ENCODE results near the gene HLCS.
"Not testable (repeated sequence)": the region's sequence is repeated elsewhere in the genome, so short reads cannot be mapped to it uniquely, and the experiment has no call there.

HLCS gene

DNA sequence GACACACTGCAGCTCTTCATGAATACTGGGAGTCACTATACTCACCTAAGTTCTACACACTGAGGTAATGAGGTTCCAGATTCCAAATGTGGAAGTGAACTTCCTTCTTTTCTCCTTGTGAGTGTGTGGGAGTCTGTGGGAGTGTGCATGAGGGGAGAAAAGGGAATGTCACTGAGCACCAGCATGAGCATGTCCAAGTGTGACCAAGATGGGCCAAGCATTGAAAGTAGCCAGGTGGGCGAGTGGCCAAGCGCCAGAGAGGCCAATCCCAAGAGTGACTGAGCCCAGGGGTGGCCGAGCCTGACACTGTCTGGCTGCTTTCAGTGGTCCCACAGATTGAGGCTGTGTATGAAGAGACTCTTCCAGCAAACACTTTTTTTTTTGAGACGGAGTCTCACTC, 132.3 kb downstream of the HLCS start:
- DNase-seq (ENCODE audit: low read depth, low spot score) = no peak
- H3K4me3 ChIP-seq (ENCODE audit: low read length) = no peak overlapping the region

DNA sequence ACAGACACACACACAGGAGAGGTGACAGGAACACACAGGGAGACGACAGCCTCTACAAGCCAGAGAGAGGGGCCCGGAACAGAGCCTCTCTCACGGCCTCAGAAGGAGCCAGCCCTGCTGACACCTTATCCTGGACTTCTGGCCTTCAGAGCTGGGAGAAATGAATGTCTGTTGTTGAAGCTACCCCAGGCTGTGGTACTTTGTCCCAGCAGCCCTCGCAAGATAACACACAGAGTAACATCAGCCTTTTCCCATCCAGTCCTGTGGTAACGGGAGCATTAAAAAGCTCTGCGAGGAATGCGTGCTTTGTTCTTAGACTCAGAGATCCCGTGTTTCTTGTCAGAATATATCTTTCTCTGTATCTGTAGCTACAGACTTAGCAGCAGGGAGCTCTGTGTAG, 136.4 kb downstream of the HLCS start:
- no peak for DNase-seq (ENCODE audit: low read depth, low spot score)
- H3K4me3 ChIP-seq (ENCODE audit: low read length) = no peak overlapping the region

DNA sequence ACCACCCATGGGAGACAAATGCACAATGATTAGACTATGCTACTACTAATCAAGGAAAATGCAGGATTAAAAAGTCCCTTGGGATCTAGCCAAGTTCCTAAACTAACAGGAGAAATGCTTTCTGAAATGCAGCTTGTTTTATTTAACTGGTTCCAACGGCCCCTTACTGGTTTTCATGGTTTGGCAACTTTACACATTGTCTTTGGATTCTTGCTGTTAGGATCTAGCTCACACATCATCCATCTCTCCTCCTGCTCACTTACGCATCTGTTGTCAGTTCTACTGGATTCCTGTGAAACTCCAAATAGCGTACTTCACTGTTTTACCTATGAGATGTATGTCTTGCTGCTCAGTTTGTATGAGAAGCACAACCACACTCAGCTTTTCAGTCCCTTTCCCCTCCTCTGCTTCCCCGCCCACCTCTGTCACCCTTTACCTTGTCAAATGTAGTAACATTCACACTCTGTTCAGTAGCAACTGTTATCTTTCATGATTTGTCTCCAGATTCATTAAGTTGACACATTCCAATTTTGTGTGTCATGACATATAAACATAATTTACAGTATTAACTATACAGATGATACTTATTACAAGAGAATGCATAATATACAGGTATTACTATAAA, 137.5 kb downstream of the HLCS start:
- no peak for DNase-seq (ENCODE audit: low read depth, low spot score)
- H3K4me3 ChIP-seq (ENCODE audit: low read length) = no peak overlapping the region

DNA sequence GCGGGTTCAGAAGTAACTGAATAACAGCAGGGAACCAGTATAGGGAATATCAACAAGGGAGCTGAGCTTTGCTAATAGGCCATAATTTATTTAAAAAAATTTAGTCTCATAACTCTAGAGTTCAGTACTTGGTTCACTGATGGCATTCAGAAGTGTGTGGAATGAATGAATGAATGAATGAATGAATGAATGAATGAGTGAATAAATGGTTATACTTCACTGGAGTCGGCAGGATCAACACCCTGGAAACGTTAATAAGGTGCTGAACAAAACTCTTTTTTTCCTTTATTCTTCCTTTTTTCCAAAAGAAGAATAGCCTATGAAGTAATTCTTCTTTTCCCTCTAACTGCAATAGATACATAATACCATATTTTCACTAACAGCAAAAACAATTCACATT, 138.3 kb downstream of the HLCS start:
- no peak overlapping the region for H3K4me3 ChIP-seq (ENCODE audit: low read length)
- DNase-seq (ENCODE audit: low read depth, low spot score) = no peak

DNA sequence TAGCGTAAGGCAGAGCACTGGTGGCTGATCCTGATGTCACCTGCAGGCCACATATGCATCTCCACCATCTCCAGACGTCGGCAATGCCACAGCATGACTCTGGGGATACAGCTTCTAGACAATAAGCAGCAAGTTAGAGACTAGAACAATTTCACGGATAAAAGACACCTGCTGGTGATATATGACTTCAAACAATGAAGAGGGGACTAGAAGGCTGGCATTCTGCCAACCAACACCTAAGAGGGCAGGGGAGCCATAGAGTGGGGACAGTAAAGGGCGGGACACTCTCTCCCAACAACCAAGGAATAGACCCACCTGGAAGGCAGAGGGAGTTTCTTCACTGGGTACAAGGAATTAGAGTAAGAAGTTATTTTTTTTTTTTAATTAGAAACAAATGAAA, 140.8 kb downstream of the HLCS start:
- DNase-seq (ENCODE audit: low read depth, low spot score) = peak; percentile 10
- no peak overlapping the region for H3K4me3 ChIP-seq (ENCODE audit: low read length)

DNA sequence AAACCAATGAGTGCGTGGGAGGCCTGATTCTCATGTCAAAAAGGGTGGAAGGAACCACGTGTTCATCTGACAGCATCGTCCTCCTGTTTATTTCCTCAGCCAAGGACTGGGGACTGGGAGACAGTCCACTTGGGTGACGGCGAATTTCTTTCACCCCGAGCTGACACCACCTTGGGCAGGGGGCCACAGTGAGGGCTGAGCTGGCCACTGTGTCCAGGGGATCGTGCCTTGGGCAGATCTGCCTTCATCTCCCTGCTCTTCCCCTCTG, 145.5 kb downstream of the HLCS start:
- no peak overlapping the region for H3K4me3 ChIP-seq (ENCODE audit: low read length)
- DNase-seq (ENCODE audit: low read depth, low spot score) = no peak

DNA sequence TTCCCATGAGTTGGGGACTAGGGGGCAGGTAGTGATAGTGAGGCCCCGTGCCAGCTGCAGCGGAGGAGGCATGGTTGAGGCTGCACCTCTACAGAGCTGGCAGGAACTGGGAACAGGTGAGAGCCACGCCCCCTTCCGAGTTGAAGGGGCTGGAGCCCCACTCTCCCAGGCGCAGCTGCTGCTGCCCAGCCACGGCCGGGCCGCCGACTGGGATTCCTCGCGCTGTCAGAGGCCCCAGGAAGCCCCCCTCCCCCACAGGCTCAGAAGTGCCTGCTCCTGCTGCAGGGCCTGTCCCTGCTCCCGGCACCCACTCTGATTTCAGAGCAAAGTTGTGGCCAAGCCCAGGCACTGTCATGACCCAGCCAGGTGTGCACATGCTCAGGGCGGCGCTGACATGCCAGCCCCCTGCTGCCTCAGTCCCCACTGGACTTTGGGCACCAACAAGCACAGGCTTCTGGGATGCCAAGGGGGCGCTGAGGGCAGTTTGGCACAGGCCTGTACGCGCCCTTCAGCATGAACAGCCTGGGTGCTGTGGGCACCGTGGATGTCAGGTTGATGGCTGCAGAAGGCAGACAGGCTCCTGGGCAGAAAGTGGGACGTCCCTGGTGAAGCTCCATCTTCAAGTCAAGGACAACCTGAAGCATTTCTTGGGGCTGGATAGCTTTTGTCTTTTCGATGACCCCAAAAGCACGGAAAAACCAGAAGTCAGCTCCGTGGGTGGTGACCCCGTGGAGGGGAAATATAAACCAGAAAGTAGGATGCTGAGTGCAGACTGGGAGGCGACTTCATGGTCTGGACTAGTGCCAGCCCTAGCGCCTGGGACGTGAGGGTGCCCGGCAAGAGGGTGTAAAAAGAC, 146.1 kb downstream of the HLCS start:
- H3K4me3 ChIP-seq (ENCODE audit: low read length) = no peak overlapping the region
- DNase-seq (ENCODE audit: low read depth, low spot score) = no peak

DNA sequence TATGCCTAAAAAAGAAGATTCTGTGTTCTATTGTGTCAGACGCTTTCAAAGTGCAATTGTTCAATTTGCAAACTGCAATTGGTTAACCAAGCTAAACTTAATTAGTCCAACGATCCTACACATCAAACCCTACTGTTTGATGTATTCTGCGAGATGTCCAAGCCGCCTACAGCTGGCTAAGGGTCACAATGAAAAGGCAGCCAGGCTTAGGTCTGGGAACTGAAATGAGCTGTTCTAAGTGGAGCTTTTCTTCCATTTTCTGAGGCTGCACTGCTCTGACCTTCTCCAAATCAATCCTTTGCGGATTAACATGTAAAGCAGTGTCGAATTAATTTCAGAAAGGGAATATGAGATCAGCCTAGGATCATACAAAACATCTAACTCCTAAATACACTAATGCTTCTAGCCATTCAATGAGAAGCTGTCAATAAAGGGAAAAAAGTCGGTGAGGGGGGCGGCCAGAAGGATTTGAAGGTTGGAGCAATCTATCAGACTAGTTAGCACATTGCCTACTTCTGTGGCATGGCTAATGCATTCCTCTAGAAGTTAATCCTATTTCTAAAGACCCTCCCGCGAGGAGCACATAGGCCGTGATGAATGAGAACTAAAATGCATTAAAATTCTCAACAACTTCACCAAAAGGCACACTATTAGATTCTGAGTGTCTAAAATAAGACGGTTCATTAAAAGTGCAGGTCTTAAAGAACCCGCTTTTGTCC, 148.6 kb downstream of the HLCS start:
- H3K4me3 ChIP-seq (ENCODE audit: low read length) = no peak overlapping the region
- DNase-seq (ENCODE audit: low read depth, low spot score) = no peak

DNA sequence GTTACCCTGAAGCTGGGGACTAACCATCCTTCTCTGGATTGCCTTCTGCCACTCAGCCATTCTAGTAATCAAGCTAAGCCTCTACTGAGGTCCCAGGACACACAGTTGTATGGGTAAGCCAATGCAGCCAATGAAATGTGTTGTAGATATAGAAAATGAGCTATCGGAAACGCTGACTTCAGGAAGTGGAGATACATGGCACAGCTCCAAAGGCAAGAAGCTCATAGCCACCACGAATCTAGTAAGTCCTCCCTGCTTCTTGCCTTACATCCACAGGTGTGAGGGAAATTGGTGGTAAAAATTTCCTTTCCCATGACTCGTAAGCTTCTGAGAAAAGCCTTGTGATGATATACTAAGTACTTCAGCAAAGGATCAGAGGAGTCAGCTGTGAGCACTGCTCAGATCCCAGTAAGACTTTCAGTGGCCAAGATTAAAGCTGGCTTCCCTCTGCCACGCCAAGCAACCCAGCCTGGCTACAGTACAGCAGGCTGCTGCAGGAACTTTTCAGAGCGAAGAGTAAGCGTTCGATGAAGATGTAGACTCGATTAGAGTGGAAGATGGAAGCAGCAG, 149.8 kb downstream of the HLCS start:
- no peak overlapping the region for H3K4me3 ChIP-seq (ENCODE audit: low read length)
- DNase-seq (ENCODE audit: low read depth, low spot score) = no peak

DNA sequence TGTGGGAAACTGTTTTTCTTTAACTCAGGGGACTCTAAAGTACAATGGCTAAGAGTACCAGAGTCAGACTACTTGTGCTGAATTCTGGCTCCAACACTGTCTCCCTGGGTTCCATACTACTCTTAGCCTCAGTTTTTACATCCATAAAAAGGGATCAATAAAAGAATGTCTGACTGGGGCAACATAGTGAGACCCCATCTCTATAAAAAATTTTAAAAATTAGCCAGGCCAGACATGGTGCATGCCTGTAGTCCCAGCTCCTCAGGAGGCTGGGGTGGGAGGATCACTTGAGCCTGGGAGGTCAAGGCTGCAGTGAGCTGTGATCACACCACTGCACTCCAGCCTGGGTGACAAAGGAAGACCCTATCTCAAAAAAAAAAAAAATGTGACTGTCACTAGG, 150.4 kb downstream of the HLCS start:
- DNase-seq (ENCODE audit: low read depth, low spot score); H3K4me3 ChIP-seq (ENCODE audit: low read length): not testable (repeated sequence)

DNA sequence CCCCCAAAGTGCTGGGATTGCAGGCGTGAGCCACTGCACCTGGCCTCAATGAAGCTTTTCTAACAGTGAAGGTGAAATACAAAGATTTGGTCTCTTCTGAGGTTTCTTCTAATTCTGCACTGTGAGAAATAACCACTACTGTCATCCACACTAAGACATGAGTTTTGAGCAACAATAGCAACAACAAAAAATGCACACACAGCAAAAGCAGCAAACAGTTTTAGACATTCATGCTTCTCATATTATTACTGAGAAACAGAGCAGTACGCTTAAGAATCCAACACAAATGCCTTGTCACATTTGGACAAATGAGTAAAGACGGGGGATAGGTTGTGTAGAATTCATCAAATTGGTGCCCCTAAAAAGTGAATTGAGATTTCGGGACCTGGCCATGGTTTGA, 151.2 kb downstream of the HLCS start:
- no peak overlapping the region for H3K4me3 ChIP-seq (ENCODE audit: low read length)
- DNase-seq (ENCODE audit: low read depth, low spot score) = no peak

DNA sequence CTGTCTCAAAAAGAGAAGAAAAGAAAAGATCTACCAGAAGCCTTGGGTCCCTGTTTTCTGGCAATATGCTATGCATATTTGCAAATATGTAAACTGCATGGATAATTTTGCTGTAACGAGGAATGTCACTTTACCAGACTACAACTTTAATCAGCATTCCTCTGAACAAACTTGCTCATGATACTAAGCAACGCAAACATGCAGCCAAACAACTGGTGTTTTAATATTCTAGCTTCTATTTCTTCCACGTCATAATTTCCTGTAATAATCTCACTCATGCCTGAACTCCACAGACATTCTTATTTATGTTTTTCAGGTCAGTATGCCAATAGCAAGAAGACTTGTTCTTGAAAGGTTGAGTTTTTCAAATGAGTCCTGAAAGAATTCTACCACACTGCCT, 153.4 kb downstream of the HLCS start:
- H3K4me3 ChIP-seq (ENCODE audit: low read length) = no peak overlapping the region
- DNase-seq (ENCODE audit: low read depth, low spot score) = no peak

DNA sequence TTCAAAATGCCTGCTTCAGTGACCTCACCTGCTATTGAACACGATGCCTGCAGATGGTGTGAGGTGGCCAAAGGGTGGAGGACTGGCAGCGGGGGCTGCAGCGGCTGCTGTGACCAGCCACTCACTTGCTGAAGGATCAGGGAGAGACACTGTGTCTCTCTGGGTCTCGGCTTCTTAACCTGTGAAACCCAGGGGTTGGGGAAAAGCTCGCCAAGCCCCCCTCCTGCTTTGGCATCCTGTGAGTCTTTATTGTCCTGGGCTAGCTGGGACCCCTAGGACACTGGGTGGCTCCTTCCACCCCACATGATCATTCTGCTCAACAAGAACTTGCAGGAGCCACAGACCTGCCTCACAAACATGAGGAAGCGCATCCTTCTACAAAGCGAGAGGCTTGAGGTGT, 154.7 kb downstream of the HLCS start:
- H3K4me3 ChIP-seq (ENCODE audit: low read length) = no peak overlapping the region
- DNase-seq (ENCODE audit: low read depth, low spot score) = no peak

DNA sequence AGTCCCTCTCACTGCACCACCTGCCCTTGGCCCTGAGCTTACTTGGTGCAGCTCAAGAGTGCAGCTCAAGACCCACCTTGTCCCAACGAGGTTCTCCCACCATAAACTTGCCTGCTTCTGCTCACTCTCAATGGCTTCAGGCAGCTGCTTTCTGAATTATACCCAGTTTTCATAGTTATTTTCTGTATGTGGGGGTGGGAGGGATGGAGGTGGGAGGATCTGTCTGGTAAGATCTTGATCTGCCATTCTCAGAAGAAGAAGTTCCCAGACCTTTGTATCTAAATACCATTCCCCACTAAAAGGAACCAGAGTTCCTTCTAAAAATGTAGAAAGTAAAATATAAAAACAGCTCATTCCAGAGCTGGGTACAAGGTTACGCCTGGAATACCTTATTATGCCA, 156.0 kb downstream of the HLCS start:
- DNase-seq (ENCODE audit: low read depth, low spot score) = no peak
- no peak overlapping the region for H3K4me3 ChIP-seq (ENCODE audit: low read length)

DNA sequence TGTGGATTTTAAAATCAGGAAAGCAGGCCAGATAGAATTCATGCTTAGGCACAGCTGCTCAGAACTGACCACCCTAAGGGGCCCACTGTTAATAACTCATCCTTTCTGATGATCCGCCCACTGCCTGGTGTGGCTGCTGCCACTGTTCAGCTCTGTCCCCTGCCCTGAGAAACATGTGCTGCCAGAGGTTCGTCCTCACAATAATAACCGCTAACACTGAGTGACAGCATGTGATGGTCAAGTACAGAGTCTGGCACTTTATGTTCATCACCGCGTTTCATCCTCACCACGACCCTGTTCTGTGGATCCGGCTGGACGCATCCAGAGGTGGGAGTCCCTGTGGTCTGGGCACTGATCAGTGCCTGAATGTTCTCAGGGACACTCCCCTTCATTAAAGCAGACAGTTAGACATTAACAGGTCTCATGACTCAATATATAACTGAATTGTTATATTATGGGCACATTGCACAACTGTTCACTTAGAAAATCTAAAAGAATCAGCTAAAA, 159.0 kb downstream of the HLCS start:
- no peak overlapping the region for H3K4me3 ChIP-seq (ENCODE audit: low read length)
- no peak for DNase-seq (ENCODE audit: low read depth, low spot score)

DNA sequence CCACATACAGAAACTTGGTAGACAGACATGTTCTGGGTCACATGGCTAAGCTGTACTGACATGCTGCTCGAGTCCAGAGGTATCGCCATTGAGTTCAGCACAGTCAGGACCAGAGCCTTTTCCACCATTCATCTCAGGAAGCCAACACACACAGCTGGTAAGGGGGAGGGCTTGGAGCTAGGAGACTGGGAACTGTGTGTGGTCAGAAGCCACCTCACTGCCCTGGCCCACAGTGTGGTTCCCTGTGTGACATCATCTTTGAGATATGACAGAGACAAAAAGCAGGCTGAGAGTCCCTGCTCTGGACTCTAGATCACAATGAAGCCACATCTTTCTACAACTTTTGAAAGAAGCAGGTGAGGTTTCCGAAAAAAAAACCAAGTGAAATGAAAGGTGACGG, 160.4 kb downstream of the HLCS start:
- DNase-seq (ENCODE audit: low read depth, low spot score) = no peak
- H3K4me3 ChIP-seq (ENCODE audit: low read length) = no peak overlapping the region

DNA sequence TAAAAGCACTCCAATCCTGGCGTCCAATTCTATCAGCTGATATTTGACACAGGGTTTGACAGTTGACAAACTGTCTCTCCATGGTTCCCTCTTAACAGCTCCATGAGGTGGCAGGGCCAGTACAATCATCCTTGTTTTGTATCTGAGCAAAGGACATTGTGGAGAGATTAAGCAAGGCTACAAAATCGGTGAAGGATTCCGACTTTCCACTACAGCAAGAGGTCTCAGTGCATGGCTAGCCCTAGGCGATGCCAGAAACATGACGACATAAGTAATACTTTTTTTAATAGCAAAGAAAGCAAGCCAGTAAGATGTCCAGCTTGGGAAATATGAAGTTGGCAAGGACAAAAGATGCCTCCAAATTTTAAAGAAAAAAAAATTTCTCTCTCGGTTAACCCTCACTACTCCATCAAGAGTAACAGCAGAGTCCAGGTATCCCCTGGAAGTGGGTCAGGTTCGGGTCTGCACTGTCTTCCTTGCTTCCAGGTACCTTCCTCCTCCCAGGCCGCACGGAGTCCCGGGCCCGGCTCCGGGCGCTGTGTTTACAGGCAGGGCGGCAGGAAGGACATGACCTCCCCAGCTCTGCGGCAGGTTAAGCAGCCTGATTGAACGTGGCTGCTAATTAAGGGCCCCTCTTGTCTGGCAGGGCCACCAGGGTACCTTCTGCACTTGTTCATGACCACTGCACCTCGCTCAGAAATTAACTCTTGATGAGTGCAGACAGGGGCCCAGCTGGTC, 161.4 kb downstream of the HLCS start:
- H3K4me3 ChIP-seq (ENCODE audit: low read length) = no peak overlapping the region
- DNase-seq (ENCODE audit: low read depth, low spot score) = no peak

DNA sequence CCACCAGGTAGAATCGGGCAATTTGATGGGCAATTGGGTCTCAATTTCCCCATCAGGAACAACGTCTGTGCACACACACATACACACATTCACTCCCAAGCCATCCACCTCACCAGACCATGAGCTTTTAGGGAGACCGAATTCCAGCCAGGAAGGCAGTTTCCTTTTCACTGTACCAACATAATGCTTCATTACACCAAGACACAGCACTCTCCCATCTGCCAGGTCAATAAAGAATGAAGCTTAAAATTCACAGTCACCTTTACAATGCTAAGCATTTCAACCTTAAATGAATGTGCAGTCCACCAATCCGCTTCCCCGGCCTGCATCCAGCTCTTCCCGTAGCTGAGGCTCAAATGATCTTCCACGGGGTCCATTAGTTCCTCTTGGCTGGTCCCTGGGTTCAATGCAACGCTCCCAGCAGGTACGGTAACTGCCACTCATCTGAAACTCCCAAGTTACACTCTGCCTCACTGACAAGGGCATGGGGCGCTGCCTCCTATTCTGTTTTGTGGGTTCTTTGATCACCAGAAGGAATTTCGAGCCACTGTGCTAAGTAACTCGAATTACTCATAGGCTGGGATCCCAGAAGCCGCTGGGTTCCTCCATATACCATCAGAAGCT, 162.5 kb downstream of the HLCS start:
- DNase-seq (ENCODE audit: low read depth, low spot score) = no peak
- H3K4me3 ChIP-seq (ENCODE audit: low read length) = no peak overlapping the region

DNA sequence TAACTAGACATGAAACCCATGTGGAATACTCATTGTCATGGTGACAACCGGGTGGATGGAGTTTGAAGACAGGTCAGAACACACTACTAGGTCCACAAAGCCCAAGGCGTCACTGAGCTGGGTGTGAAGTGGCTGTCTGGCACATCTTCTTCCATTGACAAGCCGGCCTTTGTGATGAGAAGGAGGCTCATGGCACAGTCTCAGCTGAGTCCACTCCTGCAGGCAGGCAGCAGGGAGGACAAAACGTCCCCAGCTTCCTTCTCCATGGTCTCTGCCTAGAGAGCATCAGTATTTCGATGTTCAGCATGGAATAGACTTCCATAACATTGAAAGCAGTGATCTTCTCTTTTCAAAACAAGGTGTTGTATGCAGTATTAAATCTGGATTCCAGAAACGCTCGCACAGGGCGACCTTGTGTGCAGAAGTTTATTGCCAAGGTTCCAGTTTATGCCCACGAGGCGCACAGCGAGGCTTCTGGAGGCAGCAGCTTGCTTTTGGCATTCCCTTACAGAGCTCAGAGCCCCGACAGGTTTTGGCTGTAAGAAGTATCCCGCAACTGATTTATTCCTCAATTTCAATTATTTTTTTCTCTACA, 163.3 kb downstream of the HLCS start:
- no peak for DNase-seq (ENCODE audit: low read depth, low spot score)

More for the DNA sequence above, 163.3 kb downstream of the HLCS start:
- H3K4me3 ChIP-seq (ENCODE audit: low read length) = no peak overlapping the region

All from Jurkat, Clone E6-1 (cell line).